LNCAP (cell line): ENCODE measurements around the gene XDH.

Source experiments
- TF ChIP-seq, protein P1 (sequence below): fragments of 450-650 bp; IDR thresholded peaks from 2 replicates; pipeline ENCODE4 v1.5.1; 2017; ENCODE audit warnings: mild to moderate bottlenecking

Gene XDH

GRCh38 chr2:31337860-31338259 is 76.7 kb downstream of the XDH start:
- TF ChIP-seq, protein P1, sequence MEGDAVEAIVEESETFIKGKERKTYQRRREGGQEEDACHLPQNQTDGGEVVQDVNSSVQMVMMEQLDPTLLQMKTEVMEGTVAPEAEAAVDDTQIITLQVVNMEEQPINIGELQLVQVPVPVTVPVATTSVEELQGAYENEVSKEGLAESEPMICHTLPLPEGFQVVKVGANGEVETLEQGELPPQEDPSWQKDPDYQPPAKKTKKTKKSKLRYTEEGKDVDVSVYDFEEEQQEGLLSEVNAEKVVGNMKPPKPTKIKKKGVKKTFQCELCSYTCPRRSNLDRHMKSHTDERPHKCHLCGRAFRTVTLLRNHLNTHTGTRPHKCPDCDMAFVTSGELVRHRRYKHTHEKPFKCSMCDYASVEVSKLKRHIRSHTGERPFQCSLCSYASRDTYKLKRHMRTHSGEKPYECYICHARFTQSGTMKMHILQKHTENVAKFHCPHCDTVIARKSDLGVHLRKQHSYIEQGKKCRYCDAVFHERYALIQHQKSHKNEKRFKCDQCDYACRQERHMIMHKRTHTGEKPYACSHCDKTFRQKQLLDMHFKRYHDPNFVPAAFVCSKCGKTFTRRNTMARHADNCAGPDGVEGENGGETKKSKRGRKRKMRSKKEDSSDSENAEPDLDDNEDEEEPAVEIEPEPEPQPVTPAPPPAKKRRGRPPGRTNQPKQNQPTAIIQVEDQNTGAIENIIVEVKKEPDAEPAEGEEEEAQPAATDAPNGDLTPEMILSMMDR, result no peak

DNA sequence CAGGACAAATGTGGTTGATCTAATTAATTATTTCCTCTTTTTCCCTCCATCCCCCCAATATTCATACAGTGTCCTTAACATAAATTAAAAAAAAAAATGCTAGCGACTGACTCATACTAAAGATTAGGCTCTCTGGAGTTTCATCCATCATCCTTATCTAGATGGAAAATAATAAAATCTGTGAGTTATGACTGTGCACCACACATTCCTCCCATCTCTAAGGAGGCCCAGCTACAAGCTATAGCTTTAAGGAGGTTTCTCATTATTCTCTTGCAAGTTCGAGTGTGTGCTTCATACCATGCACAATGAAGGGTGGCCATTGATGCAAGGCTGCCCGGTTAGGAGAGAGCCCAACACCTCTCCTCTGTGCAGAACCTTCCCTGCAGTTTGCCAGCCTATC is 77.3 kb downstream of the XDH start:
- TF ChIP-seq, protein P1, result no peak

DNA sequence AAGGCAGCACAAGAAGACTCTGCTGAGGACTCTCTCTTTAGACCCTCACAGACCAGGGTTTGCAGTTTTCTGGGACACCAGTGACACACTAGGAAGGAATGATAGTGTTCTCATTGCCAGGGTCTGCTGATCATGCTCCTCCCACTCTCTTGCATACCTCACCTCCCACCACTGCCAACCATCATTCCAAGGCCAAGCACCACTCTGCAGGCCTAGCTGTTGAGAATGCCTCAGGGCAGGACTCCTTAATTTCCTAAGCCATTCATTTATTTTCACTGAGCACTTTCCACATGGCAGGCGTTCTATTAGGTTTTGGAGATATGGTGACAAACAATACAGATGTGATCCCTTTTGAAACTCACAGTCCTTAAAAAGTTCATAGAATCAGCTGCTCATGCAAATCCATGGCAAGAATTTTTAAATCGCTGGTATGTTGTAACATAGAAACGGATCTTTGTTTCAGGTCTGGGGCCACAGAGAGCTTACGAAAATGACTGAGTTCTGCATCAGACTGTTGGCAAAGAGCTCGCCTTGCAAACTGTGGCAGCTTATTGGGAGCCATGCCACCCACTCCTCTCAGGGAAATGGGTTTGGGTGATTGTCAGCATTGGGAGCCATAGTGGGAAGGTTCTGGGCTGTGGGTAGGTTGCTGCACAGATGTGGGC is 78.5 kb downstream of the XDH start:
- TF ChIP-seq, protein P1, result no peak

GRCh38 chr2:31334311-31335026 is 80.1 kb downstream of the XDH start:
- TF ChIP-seq, protein P1, result no peak

DNA sequence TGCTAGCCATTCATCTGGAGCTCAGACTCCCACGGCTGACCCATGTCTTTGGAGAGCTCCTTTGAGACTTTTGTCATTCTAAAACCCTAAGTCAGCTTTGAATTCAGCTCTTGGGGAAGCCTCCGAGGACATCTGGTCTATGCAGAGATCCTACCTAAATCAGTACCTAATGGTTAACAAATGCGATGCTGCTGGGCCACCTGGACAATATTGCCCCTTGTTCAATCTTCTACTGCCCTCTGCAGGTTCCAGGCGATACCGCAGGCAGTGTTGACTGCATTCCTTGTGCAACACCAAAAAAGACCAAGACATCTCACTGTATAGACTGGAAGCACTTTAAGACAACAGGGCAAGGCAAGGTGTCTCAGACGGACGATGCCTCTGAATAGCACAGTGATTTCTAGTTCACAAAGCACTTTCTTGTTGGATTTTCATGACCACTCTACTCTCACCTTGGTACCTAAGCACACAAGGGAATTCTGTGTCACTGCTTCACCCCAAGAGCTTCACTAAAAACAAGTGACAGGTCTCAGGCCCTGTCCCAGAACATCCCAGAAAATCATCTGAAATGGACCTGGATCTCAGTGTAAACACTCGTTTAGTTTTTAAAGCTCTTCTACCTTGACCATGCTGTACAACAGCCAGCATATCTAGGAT is 80.9 kb downstream of the XDH start:
- TF ChIP-seq, protein P1, result peak; percentile 86

DNA sequence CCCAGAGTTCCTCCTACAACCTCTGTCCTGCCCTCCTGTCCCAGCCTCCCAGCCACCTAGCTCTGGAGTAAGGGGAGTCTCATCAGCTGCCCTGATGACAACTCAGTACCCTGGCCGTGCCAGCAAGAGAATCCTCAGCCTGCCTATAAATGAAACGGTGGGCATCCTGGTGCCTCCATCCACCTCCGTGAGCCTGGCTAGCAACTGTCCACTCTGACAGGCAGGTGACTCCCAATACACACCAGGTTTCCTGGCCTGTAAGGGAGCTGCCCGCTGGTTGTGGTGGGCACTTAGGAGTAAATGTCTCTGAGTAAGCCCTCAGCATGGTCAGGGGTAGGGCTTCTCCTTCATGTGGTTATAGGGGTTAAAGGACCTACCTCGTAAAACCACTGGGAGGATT is 81.5 kb downstream of the XDH start:
- TF ChIP-seq, protein P1, result no peak

GRCh38 chr2:31332521-31332920 is 82.0 kb downstream of the XDH start:
- TF ChIP-seq, protein P1, result no peak
